ENCODE data around the gene MARCHF2. TPM values are rescaled to one million over a fixed set of nuclear protein-coding genes. Genes with fewer than 3 reads are reported as not detected.
A peak's percentile ranks its signal among the peaks of the same experiment; 100 is the strongest.

The MARCHF2 gene, protein sequence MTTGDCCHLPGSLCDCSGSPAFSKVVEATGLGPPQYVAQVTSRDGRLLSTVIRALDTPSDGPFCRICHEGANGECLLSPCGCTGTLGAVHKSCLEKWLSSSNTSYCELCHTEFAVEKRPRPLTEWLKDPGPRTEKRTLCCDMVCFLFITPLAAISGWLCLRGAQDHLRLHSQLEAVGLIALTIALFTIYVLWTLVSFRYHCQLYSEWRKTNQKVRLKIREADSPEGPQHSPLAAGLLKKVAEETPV
- 100 to 1,000 TPM; 167 to 296 (median 203) TPM for total RNA-seq

DNA sequence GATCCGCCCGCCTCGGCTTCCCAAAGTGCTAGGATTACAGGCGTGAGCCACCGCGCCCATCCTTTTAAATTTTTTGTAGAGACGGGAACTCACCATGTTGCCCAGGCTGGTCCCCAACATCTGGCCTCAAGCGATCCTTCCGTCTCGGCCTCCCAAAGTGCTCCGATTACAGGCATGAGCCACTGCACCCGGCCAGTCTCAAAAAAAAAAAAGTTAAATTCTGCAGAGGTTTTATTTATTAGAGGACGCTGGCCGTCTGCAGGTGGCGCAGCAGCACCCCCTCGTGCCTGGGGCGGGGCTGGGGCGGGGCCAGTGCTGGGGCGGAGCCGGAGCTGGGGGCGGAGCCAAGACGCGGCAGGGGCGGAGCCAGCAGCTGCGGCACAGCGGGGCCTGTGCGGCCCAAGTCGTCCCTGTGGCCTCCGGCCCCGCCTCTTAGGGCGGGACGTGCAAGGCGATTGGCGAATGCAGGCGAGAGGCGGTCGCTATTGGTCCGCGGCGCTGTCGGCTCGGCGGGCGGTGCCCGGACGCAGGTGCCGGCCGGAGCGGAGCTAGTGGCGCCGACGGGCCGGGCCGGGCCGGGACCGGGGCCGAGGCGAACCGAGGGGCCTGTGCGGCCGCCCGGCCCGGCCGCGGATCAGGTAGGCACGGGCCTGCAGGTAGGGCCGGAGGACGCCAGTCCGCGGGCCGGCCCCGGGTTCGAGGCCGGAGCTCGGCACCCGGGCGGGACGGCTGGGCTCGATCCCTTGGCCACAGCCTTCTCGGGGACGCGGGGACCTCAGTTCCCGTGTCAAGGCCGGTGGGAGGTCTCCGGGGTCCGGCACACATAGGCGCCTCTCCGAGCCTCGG, at the start of gene MARCHF2:
Gene MARCHF2 (plus strand): TSS at position 523 of the 846 bp plus-strand sequence. CDS start 8,536 bp downstream, outside the sequence.
- peak; percentile 100 for ATAC-seq (ENCODE audit: low FRiP score)
- TF ChIP-seq CTCF (IDR thresholded peaks at IDR 0.05) = no peak
- peak; percentile 83 for DNase-seq (ENCODE audit: low spot score)

GRCh38 chr19:8363803-8364771, 49.0 kb upstream of the MARCHF2 start, which contains the start of gene ANGPTL4:
TSS of gene ANGPTL4 (plus strand) at chr19:8364155. CDS start at chr19:8364322, 167 bp downstream.
- ATAC-seq (ENCODE audit: low FRiP score) = peak; percentile 54
- DNase-seq (ENCODE audit: low spot score) = peak; percentile 58
- no peak for TF ChIP-seq CTCF (IDR thresholded peaks at IDR 0.05)

GRCh38 chr19:8366121-8366581, 47.0 kb upstream of the MARCHF2 start:
- no peak for TF ChIP-seq CTCF (IDR thresholded peaks at IDR 0.05)
- no peak for ATAC-seq (ENCODE audit: low FRiP score)
- DNase-seq (ENCODE audit: low spot score) = no peak

DNA sequence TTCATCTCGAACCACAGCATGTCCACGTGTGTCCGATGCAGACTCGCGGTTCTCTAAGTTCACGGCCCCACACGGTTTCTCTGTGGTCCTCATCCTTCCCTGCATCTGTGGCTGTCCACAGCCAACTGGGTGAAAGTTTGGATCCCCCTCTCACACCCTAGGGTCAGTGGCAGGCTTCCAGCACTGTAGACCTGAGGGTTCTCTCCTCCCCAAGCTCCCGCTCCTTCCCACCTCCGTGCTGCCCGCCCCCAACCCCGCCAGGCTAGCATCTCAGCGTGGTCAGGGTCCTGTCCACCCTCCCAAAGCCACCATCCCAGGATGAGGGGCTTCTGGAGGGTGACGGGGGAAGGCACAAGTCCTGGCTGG, 46.2 kb upstream of the MARCHF2 start:
- ATAC-seq (ENCODE audit: low FRiP score) = peak; percentile 24
- TF ChIP-seq CTCF (IDR thresholded peaks at IDR 0.05) = no peak
- peak; percentile 52 for DNase-seq (ENCODE audit: low spot score)

GRCh38 chr19:8367327-8368001, 45.6 kb upstream of the MARCHF2 start:
- DNase-seq (ENCODE audit: low spot score) (peak; percentile 93), ATAC-seq (ENCODE audit: low FRiP score) (peak; percentile 61)
- no peak for TF ChIP-seq CTCF (IDR thresholded peaks at IDR 0.05)

All from omental fat pad (tissue), 4 donors.